Measurements from ENCODE around the gene MMD.

DNA sequence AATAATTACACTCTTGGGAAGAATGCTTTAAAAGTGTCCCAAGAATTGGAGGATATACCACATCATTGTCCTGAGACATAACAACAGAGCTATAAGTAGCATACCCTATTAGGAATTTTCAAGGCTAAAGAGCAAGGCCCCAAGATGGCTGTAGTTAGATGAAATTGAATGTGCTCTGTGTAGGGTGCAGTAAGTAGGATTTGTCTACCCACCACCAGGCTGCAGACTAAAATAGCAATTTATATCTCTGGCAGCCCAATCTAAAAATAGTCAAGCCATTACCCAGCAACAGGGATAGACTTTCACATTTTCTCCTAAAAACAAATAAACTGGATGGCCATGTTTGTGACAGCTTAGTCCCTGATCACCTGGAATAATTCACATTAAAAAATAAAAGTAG is 5.6 kb downstream of the MMD start:
- TF ChIP-seq POLR2A (conservative IDR thresholded peaks at IDR 0.05), result no peak
- no peak for TF ChIP-seq EZH2 (IDR thresholded peaks at IDR 0.05; ENCODE audit: borderline replicate concordance, low read depth, low read length)
- TF ChIP-seq ZBED1 (IDR thresholded peaks at IDR 0.05), result no peak
- TF ChIP-seq, protein P1, sequence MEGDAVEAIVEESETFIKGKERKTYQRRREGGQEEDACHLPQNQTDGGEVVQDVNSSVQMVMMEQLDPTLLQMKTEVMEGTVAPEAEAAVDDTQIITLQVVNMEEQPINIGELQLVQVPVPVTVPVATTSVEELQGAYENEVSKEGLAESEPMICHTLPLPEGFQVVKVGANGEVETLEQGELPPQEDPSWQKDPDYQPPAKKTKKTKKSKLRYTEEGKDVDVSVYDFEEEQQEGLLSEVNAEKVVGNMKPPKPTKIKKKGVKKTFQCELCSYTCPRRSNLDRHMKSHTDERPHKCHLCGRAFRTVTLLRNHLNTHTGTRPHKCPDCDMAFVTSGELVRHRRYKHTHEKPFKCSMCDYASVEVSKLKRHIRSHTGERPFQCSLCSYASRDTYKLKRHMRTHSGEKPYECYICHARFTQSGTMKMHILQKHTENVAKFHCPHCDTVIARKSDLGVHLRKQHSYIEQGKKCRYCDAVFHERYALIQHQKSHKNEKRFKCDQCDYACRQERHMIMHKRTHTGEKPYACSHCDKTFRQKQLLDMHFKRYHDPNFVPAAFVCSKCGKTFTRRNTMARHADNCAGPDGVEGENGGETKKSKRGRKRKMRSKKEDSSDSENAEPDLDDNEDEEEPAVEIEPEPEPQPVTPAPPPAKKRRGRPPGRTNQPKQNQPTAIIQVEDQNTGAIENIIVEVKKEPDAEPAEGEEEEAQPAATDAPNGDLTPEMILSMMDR (IDR thresholded peaks at IDR 0.05 in 2 of 3, conservative IDR thresholded peaks at IDR 0.05 in 1 of 3; ENCODE audit: insufficient read depth in 2 of 3, low read depth in 1 of 3, low read length in 3 of 3), result no peak
- no peak for TF ChIP-seq BRF2 (IDR thresholded peaks at IDR 0.05; ENCODE audit: borderline replicate concordance, insufficient read depth, insufficient read length)
- TF ChIP-seq, protein P2, sequence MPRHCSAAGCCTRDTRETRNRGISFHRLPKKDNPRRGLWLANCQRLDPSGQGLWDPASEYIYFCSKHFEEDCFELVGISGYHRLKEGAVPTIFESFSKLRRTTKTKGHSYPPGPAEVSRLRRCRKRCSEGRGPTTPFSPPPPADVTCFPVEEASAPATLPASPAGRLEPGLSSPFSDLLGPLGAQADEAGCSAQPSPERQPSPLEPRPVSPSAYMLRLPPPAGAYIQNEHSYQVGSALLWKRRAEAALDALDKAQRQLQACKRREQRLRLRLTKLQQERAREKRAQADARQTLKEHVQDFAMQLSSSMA (CRISPR knock-in tag; IDR thresholded peaks at IDR 0.05), result no peak
- TF ChIP-seq ATF1 (CRISPR knock-in tag; IDR thresholded peaks at IDR 0.05), result no peak
- no peak for TF ChIP-seq ATF1 (tag; IDR thresholded peaks at IDR 0.05)
- TF ChIP-seq TGIF2 (CRISPR knock-in tag; IDR thresholded peaks at IDR 0.05), result no peak
- TF ChIP-seq GTF2F1 (IDR thresholded peaks at IDR 0.05; ENCODE audit: low read depth, low read length), result no peak
- no peak for TF ChIP-seq HDAC3 (IDR thresholded peaks at IDR 0.05; ENCODE audit: borderline replicate concordance, partially characterized antibody)
- no peak for TF ChIP-seq ETV1 (tag; conservative IDR thresholded peaks at IDR 0.05; ENCODE audit: low read depth)
- TF ChIP-seq, protein P3, sequence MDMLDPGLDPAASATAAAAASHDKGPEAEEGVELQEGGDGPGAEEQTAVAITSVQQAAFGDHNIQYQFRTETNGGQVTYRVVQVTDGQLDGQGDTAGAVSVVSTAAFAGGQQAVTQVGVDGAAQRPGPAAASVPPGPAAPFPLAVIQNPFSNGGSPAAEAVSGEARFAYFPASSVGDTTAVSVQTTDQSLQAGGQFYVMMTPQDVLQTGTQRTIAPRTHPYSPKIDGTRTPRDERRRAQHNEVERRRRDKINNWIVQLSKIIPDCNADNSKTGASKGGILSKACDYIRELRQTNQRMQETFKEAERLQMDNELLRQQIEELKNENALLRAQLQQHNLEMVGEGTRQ (CRISPR knock-in tag; IDR thresholded peaks at IDR 0.05), result no peak
- no peak for TF ChIP-seq RAD21 (CRISPR knock-in tag; conservative IDR thresholded peaks at IDR 0.05 in 1 of 2, IDR thresholded peaks at IDR 0.05 in 1 of 2)
- no peak for TF ChIP-seq BCL6 (CRISPR knock-in tag; IDR thresholded peaks at IDR 0.05)

Measured in K562 (cell line).